ENCODE results near the gene TMEM51. TPM values are rescaled to one million over a fixed set of nuclear protein-coding genes. Genes with fewer than 3 reads are reported as not detected.

The TMEM51 gene
- total RNA-seq, 2 donors from 2014 or later = 12.1 TPM

- H3K4me3 Mint-ChIP-seq = no peak overlapping the region
- no peaks in the 10 kb centered on the region for H3K4me1 ChIP-seq (ENCODE audit: control insufficient read depth, insufficient read depth, low read length)
- H3K27ac Mint-ChIP-seq = no peak overlapping the region
- DNase-seq = no peak
- no peak overlapping the region for H3K4me3 ChIP-seq (ENCODE audit: low read length)
- 94 to 96% methylated on average over 9 to 21 of the region's 25 CpGs for WGBS, 2 experiments (ENCODE audit: insufficient coverage in 1 of 2, insufficient read length in 1 of 2)
- H3K27me3 Mint-ChIP-seq (ENCODE audit: insufficient read depth) = peaks cover 7% of the 10 kb centered on the region
- no peaks in the 10 kb centered on the region for H3K27me3 ChIP-seq (ENCODE audit: control insufficient read depth, insufficient read depth, low read length, poor library complexity, severe bottlenecking)
- no peak overlapping the region for H3K9ac ChIP-seq (ENCODE audit: extremely low read depth, low read length, poor library complexity, severe bottlenecking)
- TF ChIP-seq CTCF (conservative IDR thresholded peaks at IDR 0.05) = no peak
- H3K36me3 Mint-ChIP-seq (ENCODE audit: low read depth) = no peaks in the 10 kb centered on the region
- H3K9me3 ChIP-seq (ENCODE audit: control insufficient read depth, low read length) = peaks cover 4% of the 10 kb centered on the region
- no peak overlapping the region for H3K27ac ChIP-seq (ENCODE audit: low read depth, low read length)
- peaks cover 2% of the 10 kb centered on the region for H3K4me1 Mint-ChIP-seq
- H3K9me3 Mint-ChIP-seq = peaks cover 10% of the 10 kb centered on the region
- H3K36me3 ChIP-seq (ENCODE audit: control insufficient read depth, insufficient read depth, low read length) = no peaks in the 10 kb centered on the region
These were observed 29.0 kb upstream of the TMEM51 start for GRCh38 chr1:15124362-15125100.

GRCh38 chr1:15125101-15125745 is 28.3 kb upstream of the TMEM51 start:
- Histone ChIP-seq H3K27me3 (ENCODE audit: control insufficient read depth, insufficient read depth, low read length, poor library complexity, severe bottlenecking) (no peaks in the 10 kb centered on the region), H3K9me3 (ENCODE audit: control insufficient read depth, low read length) (peaks cover 11% of the 10 kb centered on the region), H3K9ac (ENCODE audit: extremely low read depth, low read length, poor library complexity, severe bottlenecking) (no peak overlapping the region), H3K36me3 (ENCODE audit: control insufficient read depth, insufficient read depth, low read length) (no peaks in the 10 kb centered on the region), H3K27ac (ENCODE audit: low read depth, low read length) (no peak overlapping the region), H3K4me1 (ENCODE audit: control insufficient read depth, insufficient read depth, low read length) (no peaks in the 10 kb centered on the region), H3K4me3 (ENCODE audit: low read length) (no peak overlapping the region)
- peaks cover 16% of the 10 kb centered on the region for H3K9me3 Mint-ChIP-seq
- no peak overlapping the region for H3K4me3 Mint-ChIP-seq
- H3K36me3 Mint-ChIP-seq (ENCODE audit: low read depth) = no peaks in the 10 kb centered on the region
- no peak for TF ChIP-seq CTCF (conservative IDR thresholded peaks at IDR 0.05)
- no peak for DNase-seq
- no peak overlapping the region for H3K27ac Mint-ChIP-seq
- WGBS, 2 experiments (ENCODE audit: insufficient coverage in 1 of 2, insufficient read length in 1 of 2) = 93 to 96% methylated on average over 7 of the region's 7 CpGs
- H3K27me3 Mint-ChIP-seq (ENCODE audit: insufficient read depth) = peaks cover 8% of the 10 kb centered on the region
- peaks cover 2% of the 10 kb centered on the region for H3K4me1 Mint-ChIP-seq

DNA sequence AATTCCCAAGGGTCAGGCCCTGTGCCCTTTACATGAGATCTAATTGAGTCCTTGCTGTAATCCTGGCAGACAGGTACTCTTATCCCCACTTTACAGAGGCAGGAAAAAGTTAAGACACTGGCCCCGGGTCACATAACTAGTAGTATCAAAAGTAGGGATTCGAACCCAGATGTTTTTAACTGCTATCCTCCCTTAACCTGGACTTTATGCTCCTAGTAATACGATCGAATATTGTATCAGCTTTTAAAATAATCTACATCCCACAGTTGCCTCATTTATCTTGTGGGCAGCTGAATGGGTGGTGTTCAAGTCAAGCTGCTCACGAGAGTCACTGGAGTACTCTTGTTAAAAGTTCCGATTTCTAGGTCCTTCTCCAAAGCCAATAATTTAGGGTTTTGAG is 25.5 kb upstream of the TMEM51 start:
- Mint-ChIP-seq H3K4me3 (no peak overlapping the region), H3K27me3 (ENCODE audit: insufficient read depth) (peaks cover 6% of the 10 kb centered on the region), H3K9me3 (peaks cover 17% of the 10 kb centered on the region), H3K4me1 (peaks cover 3% of the 10 kb centered on the region), H3K36me3 (ENCODE audit: low read depth) (no peaks in the 10 kb centered on the region), H3K27ac (no peak overlapping the region)
- Histone ChIP-seq H3K9me3 (ENCODE audit: control insufficient read depth, low read length) (peaks cover 13% of the 10 kb centered on the region), H3K27ac (ENCODE audit: low read depth, low read length) (no peak overlapping the region), H3K9ac (ENCODE audit: extremely low read depth, low read length, poor library complexity, severe bottlenecking) (no peak overlapping the region), H3K4me1 (ENCODE audit: control insufficient read depth, insufficient read depth, low read length) (no peaks in the 10 kb centered on the region), H3K27me3 (ENCODE audit: control insufficient read depth, insufficient read depth, low read length, poor library complexity, severe bottlenecking) (no peaks in the 10 kb centered on the region), H3K4me3 (ENCODE audit: low read length) (no peak overlapping the region), H3K36me3 (ENCODE audit: control insufficient read depth, insufficient read depth, low read length) (no peaks in the 10 kb centered on the region)
- no peak for TF ChIP-seq CTCF (conservative IDR thresholded peaks at IDR 0.05)
- 95 to 96% methylated on average over 6 of the region's 6 CpGs for WGBS, 2 experiments (ENCODE audit: insufficient coverage in 1 of 2, insufficient read length in 1 of 2)
- no peak for DNase-seq
